Nasal cavity respiratory epithelium epithelial cell of viscerocranial mucosa (primary cell): ENCODE results near the gene GRIN2C. TPM values are rescaled to one million over a fixed set of nuclear protein-coding genes. Genes with fewer than 3 reads are reported as not detected.

ENCODE experiments used
- total RNA-seq: library from RNA; depleted of rRNA; stranded (reverse); fragments of >200 nt; gene quantifications from 2 replicates; pipeline ENCODE4 v1.2.3, GENCODE V29; 2014

GRIN2C gene
- total RNA-seq = under 0.01 and 0.14 TPM in 2 replicates

GRCh38 chr17:74859459-74860228 is at the start of gene GRIN2C:
TSS of gene GRIN2C (minus strand) at chr17:74859885. CDS start at chr17:74855092, 4,793 bp downstream.

DNA sequence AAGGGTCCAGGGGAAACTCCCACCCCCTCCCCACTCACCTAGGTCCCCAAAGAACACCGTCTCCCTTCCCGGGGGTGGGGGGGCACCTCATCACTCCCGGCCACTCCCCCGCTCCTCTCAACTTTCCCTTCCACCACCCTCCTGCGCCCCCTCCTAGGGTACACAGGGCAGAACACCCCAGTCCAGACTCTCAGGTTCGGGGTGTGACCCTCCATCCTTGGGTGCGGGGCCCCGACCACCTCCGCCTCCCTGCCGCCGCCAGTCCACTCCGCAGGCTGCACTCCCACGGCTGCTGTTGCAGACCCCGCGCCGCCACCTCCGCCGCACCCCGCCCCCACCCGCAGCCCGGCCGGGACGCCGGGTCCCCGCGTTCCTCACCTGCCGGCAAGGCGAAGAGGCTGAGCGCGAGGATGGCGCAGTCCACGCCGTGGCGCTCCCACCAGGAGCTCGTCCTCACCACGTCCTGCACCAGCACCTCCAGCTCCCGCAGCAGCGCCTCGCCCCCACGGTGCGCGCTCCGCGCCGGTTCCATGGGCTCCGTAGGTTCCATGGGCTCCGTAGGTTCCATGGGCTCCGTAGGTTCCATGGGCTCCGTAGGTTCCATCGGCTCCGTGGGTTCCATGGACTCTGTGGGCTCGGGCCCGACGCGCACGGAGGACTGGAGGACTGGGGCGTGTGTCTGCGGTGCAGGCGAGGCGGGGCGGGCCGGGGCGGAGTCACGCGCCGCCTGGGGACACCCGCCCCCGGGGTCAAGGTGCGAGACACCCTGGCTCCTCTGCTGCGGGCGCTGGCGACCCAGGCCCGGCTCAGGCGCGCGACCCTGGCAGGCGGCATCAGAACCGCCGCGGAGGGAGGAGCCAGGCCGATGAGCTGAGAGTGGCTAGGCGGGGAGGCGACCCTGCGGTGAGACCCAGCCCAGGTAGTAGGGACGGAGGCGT is 33.6 kb upstream of the GRIN2C start, which contains the start of gene FADS6:
TSS of gene FADS6 (minus strand) at position 660 of the 938 bp plus-strand sequence. CDS start at position 622, 38 bp downstream.

DNA sequence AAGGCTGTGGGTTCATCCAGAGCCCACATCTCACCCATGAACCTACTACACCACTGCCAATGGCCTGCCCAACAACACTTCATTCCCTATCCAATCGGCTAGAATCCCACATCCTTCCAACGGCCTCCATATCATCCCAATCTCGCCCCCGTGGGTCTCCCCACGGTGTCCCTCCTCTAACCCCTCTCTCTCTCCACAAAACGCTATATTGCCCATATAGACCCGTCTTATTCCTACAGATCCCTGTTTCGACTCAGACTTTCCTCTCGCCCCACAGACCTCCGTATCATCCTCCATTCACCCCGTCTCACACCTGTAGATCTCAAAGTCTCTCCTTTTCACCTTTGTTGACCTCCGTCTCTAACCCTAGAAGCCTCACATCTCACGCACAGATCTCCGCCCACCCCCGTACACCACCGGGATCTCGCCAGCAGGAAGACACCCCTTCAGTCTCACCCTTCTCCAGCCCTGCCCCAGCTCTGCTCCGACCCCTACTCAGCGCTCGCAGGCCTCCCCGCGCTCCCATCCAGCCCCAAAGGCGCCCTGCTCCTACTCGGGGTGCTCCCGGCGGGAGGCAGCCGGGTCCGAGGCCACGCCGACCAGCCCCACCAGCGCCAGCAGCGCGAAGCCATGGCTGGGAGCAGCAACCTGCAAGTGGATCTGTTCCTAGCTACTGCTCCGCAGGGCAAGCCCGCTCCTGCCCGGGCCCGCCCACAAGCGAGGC is 12.8 kb upstream of the GRIN2C start, which contains the start of gene FDXR:
TSS of gene FDXR (minus strand) at position 682 of the 724 bp plus-strand sequence. CDS start at position 632, 50 bp downstream.

Other genes starting within 250 kb of the GRIN2C start
- gene CD300E, start 236.1 kb downstream of the GRIN2C start, total RNA-seq = not detected in 2 replicates
- not detected in 2 replicates for gene CD300LF, start 147.0 kb downstream of the GRIN2C start, total RNA-seq
- 0.28 TPM in 1 of 2 replicates, not detected in the other for gene RAB37, start 122.6 kb downstream of the GRIN2C start, total RNA-seq
- 34.5 and 208 TPM in 2 replicates for gene NHERF1, start 111.3 kb downstream of the GRIN2C start, total RNA-seq
- gene NAT9, start 83.5 kb downstream of the GRIN2C start, total RNA-seq = 30.1 and 33.3 TPM in 2 replicates
- gene FDXR, start 13.1 kb upstream of the GRIN2C start, total RNA-seq = 18.6 and 52.3 TPM in 2 replicates
- 0.21 and 0.34 TPM in 2 replicates for gene FADS6, start 33.7 kb upstream of the GRIN2C start, total RNA-seq
- 3.3 and 3.4 TPM in 2 replicates for gene USH1G, start 63.4 kb upstream of the GRIN2C start, total RNA-seq
- 0.34 TPM in 1 of 2 replicates, not detected in the other for gene OTOP2, start 64.4 kb upstream of the GRIN2C start, total RNA-seq
- gene OTOP3, start 76.0 kb upstream of the GRIN2C start, total RNA-seq = 0.34 TPM in 1 of 2 replicates, not detected in the other
- 0.71 and 6.8 TPM in 2 replicates for gene HID1, start 112.9 kb upstream of the GRIN2C start, total RNA-seq
- 6.2 and 12.5 TPM in 2 replicates for gene CDR2L, start 127.7 kb upstream of the GRIN2C start, total RNA-seq
- gene MRPL58, start 152.8 kb upstream of the GRIN2C start, total RNA-seq = 20.9 and 26.7 TPM in 2 replicates
- gene ATP5PD, start 187.1 kb upstream of the GRIN2C start, total RNA-seq = 159 and 181 TPM in 2 replicates
- gene KCTD2, start 187.3 kb upstream of the GRIN2C start, total RNA-seq = 8.5 and 13.8 TPM in 2 replicates
- gene SLC16A5, start 228.1 kb upstream of the GRIN2C start, total RNA-seq = 19.1 and 20.5 TPM in 2 replicates